ENCODE results near the gene AHCYL1. TPM values are rescaled to one million over a fixed set of nuclear protein-coding genes. Genes with fewer than 3 reads are reported as not detected.
A peak's percentile ranks its signal among the peaks of the same experiment; 100 is the strongest.

AHCYL1 gene
- total and polyA plus RNA-seq, 8 donors = 31.0 to 76.3 (median 62.7) TPM

GRCh38 chr1:109959632-109959973 lies 25.0 kb upstream of the AHCYL1 start:
- Histone ChIP-seq H3K27ac (peak overlapping the region in 4 of 5 donors; percentile 42 to 63 (median 58)), H3K9me3 (no peaks in the 10 kb centered on the region), H3K27me3 (no peaks in the 10 kb centered on the region), H3K4me1 (peaks cover 15 to 29% (median 22%) of the 10 kb centered on the region in 4 donors), H3K4me3 (no peak overlapping the region), H3K36me3 (no peaks in the 10 kb centered on the region)
- WGBS, 5 donors = 25 to 55% (median 26%) methylated on average over 1 of the region's 1 CpG
- no peak for TF ChIP-seq EP300 (IDR thresholded peaks at IDR 0.05)
- no peak for TF ChIP-seq CTCF (IDR thresholded peaks at IDR 0.05)
- TF ChIP-seq POLR2AphosphoS5 (IDR thresholded peaks at IDR 0.05) = no peak
- no peak for TF ChIP-seq POLR2A (IDR thresholded peaks at IDR 0.05)
- DNase-seq = no peak
- intact Hi-C loops (cut with DNase I; ENCODE audit: low total_unique reads) = no loop called here

GRCh38 chr1:109959974-109960744 lies 24.4 kb upstream of the AHCYL1 start:
- Histone ChIP-seq H3K9me3 (no peaks in the 10 kb centered on the region), H3K27ac (peak overlapping the region in 4 of 5 donors; percentile 42 to 63 (median 58)), H3K4me1 (peaks cover 15 to 29% (median 22%) of the 10 kb centered on the region in 4 donors), H3K27me3 (no peaks in the 10 kb centered on the region), H3K36me3 (no peaks in the 10 kb centered on the region), H3K4me3 (no peak overlapping the region)
- WGBS, 5 donors = 23 to 46% (median 32%) methylated on average over 7 of the region's 7 CpGs
- peak in 1 of 2 donors; percentile 45 for DNase-seq
- intact Hi-C loops (cut with DNase I; ENCODE audit: low total_unique reads) = no loop called here
- TF ChIP-seq POLR2A (IDR thresholded peaks at IDR 0.05) (no peak), EP300 (IDR thresholded peaks at IDR 0.05) (no peak), POLR2AphosphoS5 (IDR thresholded peaks at IDR 0.05) (peak in 1 of 3 donors; percentile 19), CTCF (IDR thresholded peaks at IDR 0.05) (no peak)

GRCh38 chr1:109960745-109961094 lies 23.8 kb upstream of the AHCYL1 start:
- TF ChIP-seq CTCF (IDR thresholded peaks at IDR 0.05) = no peak
- no peak for TF ChIP-seq POLR2AphosphoS5 (IDR thresholded peaks at IDR 0.05)
- no peak for TF ChIP-seq POLR2A (IDR thresholded peaks at IDR 0.05)
- no peak for TF ChIP-seq EP300 (IDR thresholded peaks at IDR 0.05)

GRCh38 chr1:109963864-109964263 lies 20.7 kb upstream of the AHCYL1 start:
- no peak for DNase-seq
- H3K4me1 ChIP-seq = peaks cover 15 to 29% (median 22%) of the 10 kb centered on the region in 4 donors
- H3K27ac ChIP-seq = no peak overlapping the region
- H3K27me3 ChIP-seq = no peaks in the 10 kb centered on the region
- H3K36me3 ChIP-seq = no peaks in the 10 kb centered on the region
- TF ChIP-seq POLR2AphosphoS5 (IDR thresholded peaks at IDR 0.05) (no peak), POLR2A (IDR thresholded peaks at IDR 0.05) (no peak), EP300 (IDR thresholded peaks at IDR 0.05) (no peak), CTCF (IDR thresholded peaks at IDR 0.05) (no peak)
- no peaks in the 10 kb centered on the region for H3K9me3 ChIP-seq
- 73 to 90% (median 82%) methylated on average over 1 of the region's 1 CpG for WGBS, 5 donors
- intact Hi-C loops (cut with DNase I; ENCODE audit: low total_unique reads) = no loop called here
- H3K4me3 ChIP-seq = no peak overlapping the region

More at GRCh38 chr1:109960745-109961094, 23.8 kb upstream of the AHCYL1 start:
- Histone ChIP-seq H3K4me3 (no peak overlapping the region), H3K27ac (peak overlapping the region in 2 of 5 donors; percentile 19 to 54), H3K36me3 (no peaks in the 10 kb centered on the region), H3K27me3 (no peaks in the 10 kb centered on the region), H3K9me3 (no peaks in the 10 kb centered on the region), H3K4me1 (peaks cover 15 to 29% (median 22%) of the 10 kb centered on the region in 4 donors)
- intact Hi-C loops (cut with DNase I; ENCODE audit: low total_unique reads) = no loop called here
- DNase-seq = no peak
- 21 to 40% (median 30%) methylated on average over 1 of the region's 1 CpG for WGBS, 5 donors

Data from stomach (tissue), 9 donors.